Endothelial cell of hepatic sinusoid (primary cell): ENCODE results near the gene SPNS3.

Experiments used
- in situ Hi-C: cut with HindIII; loops from 2 replicates; pipeline ENCODE4 v1.10.0; 2017; ENCODE audit warnings: low sequenced_read_pairs

SPNS3 gene

GRCh38 chr17:4522661-4523060 lies 88.9 kb downstream of the SPNS3 start:
- in situ Hi-C loops, result no loop called here

GRCh38 chr17:4523946-4524345 lies 90.2 kb downstream of the SPNS3 start:
- in situ Hi-C loops, result no loop called here

GRCh38 chr17:4525691-4526397 lies 92.1 kb downstream of the SPNS3 start:
- in situ Hi-C loops, result no loop called here

GRCh38 chr17:4527134-4527533 lies 93.4 kb downstream of the SPNS3 start:
- in situ Hi-C loops, result no loop called here

GRCh38 chr17:4527566-4528125 lies 93.9 kb downstream of the SPNS3 start:
- in situ Hi-C loops, result no loop called here

- in situ Hi-C loops, result no loop called here
Measured at GRCh38 chr17:4529533-4530152, 95.9 kb downstream of the SPNS3 start.

- in situ Hi-C loops, result no loop called here
Measured at GRCh38 chr17:4530799-4531730, 97.3 kb downstream of the SPNS3 start.

- in situ Hi-C loops, result no loop called here
Measured at GRCh38 chr17:4531988-4532736, 98.4 kb downstream of the SPNS3 start.

- in situ Hi-C loops, result no loop called here
Measured at GRCh38 chr17:4532860-4533522, 99.3 kb downstream of the SPNS3 start.

- in situ Hi-C loops, result no loop called here
Measured at GRCh38 chr17:4533523-4534504, 100.1 kb downstream of the SPNS3 start.

GRCh38 chr17:4534515-4534914 lies 100.8 kb downstream of the SPNS3 start:
- in situ Hi-C loops, result no loop called here

GRCh38 chr17:4534928-4535666 lies 101.4 kb downstream of the SPNS3 start:
- in situ Hi-C loops, result loop anchor here (5.0 kb wide), 1 partner anchor 113 kb away; no protein-coding TSS in a partner anchor

GRCh38 chr17:4535667-4536258 lies 102.0 kb downstream of the SPNS3 start:
- in situ Hi-C loops, result loop anchor here (5.0 kb wide), 1 partner anchor 113 kb away; no protein-coding TSS in a partner anchor

GRCh38 chr17:4536259-4536741 lies 102.6 kb downstream of the SPNS3 start:
- in situ Hi-C loops, result loop anchor here (5.0 kb wide), 1 partner anchor 114 kb away; no protein-coding TSS in a partner anchor

GRCh38 chr17:4536742-4537411 lies 103.1 kb downstream of the SPNS3 start:
- in situ Hi-C loops, result loop anchor here (5.0 kb wide), 1 partner anchor 115 kb away; no protein-coding TSS in a partner anchor
